ENCODE measurements around the gene MRPL48. TPM values are rescaled to one million over a fixed set of nuclear protein-coding genes. Genes with fewer than 3 reads are reported as not detected.

Gene MRPL48
- total and polyA plus RNA-seq, 2 of the 8 experiments (the other 6 are each of a cell fraction or from before 2014, with no cell fraction given) = 34.9 to 59.9 TPM

DNA sequence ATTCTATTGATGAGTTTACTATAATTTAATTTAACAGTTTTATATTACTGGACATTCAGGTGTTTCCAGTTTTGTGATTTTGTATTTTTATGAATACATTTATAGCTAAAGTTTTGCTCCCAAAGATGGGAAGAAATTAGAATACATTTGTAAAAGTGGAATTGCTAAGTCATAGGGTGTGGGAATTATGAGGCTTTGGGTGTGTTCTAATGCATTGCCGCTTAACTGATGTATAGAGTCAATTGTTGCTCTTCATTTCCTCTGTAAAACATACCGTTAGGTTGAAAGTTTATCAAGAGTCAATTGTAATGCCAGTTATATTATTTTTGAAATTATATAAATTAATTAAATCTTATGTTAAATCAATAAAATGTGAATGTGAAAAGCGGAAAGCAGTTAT is 105.4 kb downstream of the MRPL48 start:
- Histone ChIP-seq H2BK5ac (ENCODE audit: low read depth, low read length) (no peak overlapping the region), H2BK12ac (ENCODE audit: low read depth, low read length) (no peak overlapping the region), H4K5ac (ENCODE audit: insufficient read length, low read depth, low read length) (no peak overlapping the region), H2BK20ac (ENCODE audit: low read length) (no peak overlapping the region), H2AK5ac (ENCODE audit: low read depth, low read length) (no peak overlapping the region), H2BK15ac (ENCODE audit: low read length) (no peak overlapping the region), H3K27me3 (replicated peaks in 1 of 4; ENCODE audit: control insufficient read depth in 3 of 4, extremely low read depth in 1 of 4, insufficient read depth in 3 of 4, low read length in 3 of 4) (no peaks in the 10 kb centered on the region), H3K79me1 (ENCODE audit: low read depth, low read length) (no peaks in the 10 kb centered on the region), H4K20me1 (replicated peaks in 1 of 2; ENCODE audit: control insufficient read depth in 1 of 2, insufficient read depth in 2 of 2, low read length in 2 of 2) (no peaks in the 10 kb centered on the region), H3K27ac (ENCODE audit: low read depth, low read length) (no peak overlapping the region), H3K56ac (replicated peaks; ENCODE audit: insufficient read length, low read depth, low read length) (no peak overlapping the region), H3K4ac (replicated peaks; ENCODE audit: insufficient read length, low read depth, low read length) (no peak overlapping the region), H3K14ac (ENCODE audit: insufficient read length) (no peak overlapping the region), H3K4me2 (ENCODE audit: insufficient read depth in 1 of 2, low read depth in 2 of 2, low read length in 2 of 2) (no peak overlapping the region), H3K9ac (replicated peaks in 1 of 4; ENCODE audit: extremely low read depth in 1 of 4, low read depth in 3 of 4, low read length in 3 of 4) (no peak overlapping the region), H3K9me3 (ENCODE audit: insufficient read depth in 2 of 2, low read depth in 1 of 2, low read length in 1 of 2) (peaks cover 3 to 9% of the 10 kb centered on the region in 2 experiments; a peak in 1 of 4 replicates), H2BK120ac (replicated peaks; ENCODE audit: low read depth, low read length) (no peak overlapping the region), H4K8ac (ENCODE audit: extremely low read depth, insufficient read depth, low read length) (no peak overlapping the region), H3K36me3 (ENCODE audit: control insufficient read depth in 2 of 4, insufficient read depth in 4 of 4, low read length in 3 of 4) (peaks cover 0 to 19% (median 0%) of the 10 kb centered on the region in 4 experiments; a peak in 2 of 8 replicates), H3K23ac (ENCODE audit: insufficient read length) (no peak overlapping the region), H3K79me2 (ENCODE audit: control insufficient read depth in 1 of 2, insufficient read depth in 2 of 2, low read length in 2 of 2) (no peaks in the 10 kb centered on the region), H3K4me1 (replicated peaks in 1 of 4; ENCODE audit: control insufficient read depth in 3 of 4, insufficient read depth in 4 of 4, low read length in 3 of 4) (no peaks in the 10 kb centered on the region), H3K4me3 (ENCODE audit: extremely low read depth in 1 of 4, insufficient read depth in 2 of 4, low read depth in 3 of 4, low read length in 4 of 4) (no peak overlapping the region), H2AFZ (ENCODE audit: low read length) (no peak overlapping the region), H3K23me2 (ENCODE audit: low read depth, low read length) (no peaks in the 10 kb centered on the region; the same call in 1 of the 2 replicates), H4K91ac (replicated peaks; ENCODE audit: insufficient read length, low read length) (no peak overlapping the region), H3K18ac (ENCODE audit: extremely low read depth, low read length) (no peak overlapping the region)
- 91% methylated on average over 3 of the region's 3 CpGs; no CpG with 5 or more reads in 1 of the 2 experiments for WGBS, 2 experiments (ENCODE audit: extremely low coverage in 1 of 2, insufficient coverage in 1 of 2, insufficient read length in 1 of 2, insufficient replicate concordance in 2 of 2, low coverage in 1 of 2, low lambda C conversion rate in 2 of 2, missing lambda C conversion rate in 1 of 2)
- ChIA-PET CTCF (ENCODE audit: partially characterized antibody) (interaction anchor here (0.9 to 1.6 kb wide), 2 partner anchors 13 to 17 kb away, joined by 3 to 7 read pairs; no protein-coding TSS in a partner anchor), POLR2A (ENCODE audit: partially characterized antibody) (interaction anchor here (0.7 to 2.3 kb wide), 4 partner anchors 10 to 113 kb away, joined by 3 to 7 read pairs (median 4); no protein-coding TSS in a partner anchor)
- FAIRE-seq = no peak
- DNase-seq (ENCODE audit: low read depth in 1 of 2, low spot score in 2 of 2) = no peak
- TF ChIP-seq RFX5 (IDR thresholded peaks at IDR 0.05; ENCODE audit: borderline replicate concordance, low read depth, low read length) = no peak
- no peak for TF ChIP-seq CHD2 (IDR thresholded peaks at IDR 0.05; ENCODE audit: low read length)
- TF ChIP-seq CEBPB (IDR thresholded peaks at IDR 0.05; ENCODE audit: low read depth, low read length) = no peak
- no peak for TF ChIP-seq POLR2AphosphoS5 (IDR thresholded peaks at IDR 0.05; ENCODE audit: low read depth, low read length)
- no peak for TF ChIP-seq SIN3A (conservative IDR thresholded peaks at IDR 0.05 in 1 of 2, IDR thresholded peaks at IDR 0.05 in 1 of 2; ENCODE audit: low read depth in 1 of 2, low read length in 2 of 2)
- no peak for TF ChIP-seq YY1 (IDR thresholded peaks at IDR 0.05; ENCODE audit: low read depth, low read length)
- TF ChIP-seq KDM4A (IDR thresholded peaks at IDR 0.05; ENCODE audit: low read depth, low read length, severe bottlenecking) = no peak
- TF ChIP-seq ASH2L (IDR thresholded peaks at IDR 0.05; ENCODE audit: low read length) = no peak
- TF ChIP-seq, protein P1, sequence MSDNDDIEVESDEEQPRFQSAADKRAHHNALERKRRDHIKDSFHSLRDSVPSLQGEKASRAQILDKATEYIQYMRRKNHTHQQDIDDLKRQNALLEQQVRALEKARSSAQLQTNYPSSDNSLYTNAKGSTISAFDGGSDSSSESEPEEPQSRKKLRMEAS (IDR thresholded peaks at IDR 0.05) = no peak
- no peak for TF ChIP-seq TBP (IDR thresholded peaks at IDR 0.05; ENCODE audit: low read depth, low read length)
- TF ChIP-seq RAD21 (IDR thresholded peaks at IDR 0.05 in 1 of 2, conservative IDR thresholded peaks at IDR 0.05 in 1 of 2; ENCODE audit: low read depth in 2 of 2, low read length in 2 of 2) = no peak
- TF ChIP-seq HDAC6 (IDR thresholded peaks at IDR 0.05; ENCODE audit: low read depth, low read length) = no peak
